Stomach (tissue), 9 donors: ENCODE data around the gene ARL4A. TPM values are rescaled to one million over a fixed set of nuclear protein-coding genes. Genes with fewer than 3 reads are reported as not detected.

Experiments used
- DNase-seq, 2 donors: peaks; one replicate each; pipeline versions ENCODE4 v3.0.0 to v3.0.0-alpha.2; 2013 to 2019
- H3K27ac ChIP-seq, 5 donors: fragments of 200-600 bp in 4 of 5; sonication (generic) in 4 of 5; one replicate each; pipeline ENCODE4 v1.5.1; 2013 to 2019; ENCODE audit warnings: mild to moderate bottlenecking in 1 of 5, moderate library complexity in 1 of 5
- H3K27me3 ChIP-seq, 3 donors: fragments of 200-600 bp; sonication (generic); one replicate each; pipeline ENCODE4 v1.5.1; 2017 to 2019; ENCODE audit warnings: mixed run types in 1 of 3
- H3K36me3 ChIP-seq, 4 donors: fragments of 200-600 bp; sonication (generic); 1 replicate in 3 of 4; 2 replicates in 1 of 4; pipeline ENCODE4 v1.5.1; 2016 to 2019
- H3K4me1 ChIP-seq, 4 donors: fragments of 200-600 bp; sonication (generic); one replicate each; pipeline ENCODE4 v1.5.1; 2016 to 2019
- H3K4me3 ChIP-seq, 4 donors: fragments of 200-600 bp; sonication (generic) in 3 of 4; one replicate each; pipeline ENCODE4 v1.5.1; 2016 to 2019; ENCODE audit warnings: mild to moderate bottlenecking in 1 of 4
- H3K9me3 ChIP-seq, 4 donors: fragments of 200-600 bp; sonication (generic); one replicate each; pipeline ENCODE4 v1.5.1; 2016 to 2019
- CTCF ChIP-seq, 7 experiments: fragments of 450-650 bp in 4 of 7; fragments of 200-600 bp in 3 of 7; sonication (generic) in 3 of 7; IDR thresholded peaks; one replicate each; pipeline ENCODE4 v1.5.1; 2016 to 2019; ENCODE audit warnings: antibody characterized with exemption in 7 of 7, control low read depth in 2 of 7, mild to moderate bottlenecking in 1 of 7
- EP300 ChIP-seq: sonication (generic); formaldehyde crosslinking; IDR thresholded peaks from one replicate; pipeline ENCODE4 v1.6.1; 2017; ENCODE audit warnings: antibody characterized with exemption
- POLR2A ChIP-seq, 4 donors: fragments of 450-650 bp; IDR thresholded peaks; one replicate each; pipeline ENCODE4 v1.6.1; 2016; ENCODE audit warnings: antibody characterized with exemption in 4 of 4, control low read depth in 2 of 4, mild to moderate bottlenecking in 1 of 4, moderate library complexity in 1 of 4
- POLR2AphosphoS5 ChIP-seq, 3 donors: sonication (generic); formaldehyde crosslinking; IDR thresholded peaks; one replicate each; pipeline ENCODE4 v1.6.1; 2016; ENCODE audit warnings: antibody characterized with exemption in 3 of 3
- whole genome bisulfite sequencing, 5 donors: extraction: QIAGEN DNeasy Blood & Tissue Kit in 3 of 5; methylation state at CpG; one replicate each; pipeline versions ENCODE4 v1.1.5 to v1.1.7; 2013 to 2018; 5-methylcytosine and 5-hydroxymethylcytosine counted together
- intact Hi-C: fragments of 100-400 bp; cut with DNase I; formaldehyde crosslinking; loops from one replicate; pipeline ENCODE4 v1.15.1; 2023; ENCODE audit warnings: low total_unique reads
- polyA plus RNA-seq, 3 donors: library from polyadenylated mRNA; stranded (reverse); fragments of 200-250 nt; gene quantifications; one replicate each; pipeline ENCODE4 v1.2.3, GENCODE V29; 2013
- total RNA-seq, 5 donors: library from RNA; depleted of rRNA; stranded (reverse); fragments of >200 nt; gene quantifications; one replicate each; pipeline versions ENCODE4 v1.1.0 to v1.2.3, GENCODE V29; 2014 to 2016
- donor health status: healthy with polysubstance abuse.
- donor health status: Bipolar disorder and iron deficiency.
- donor health status: healthy.

ARL4A gene
- total and polyA plus RNA-seq, 8 donors = 1.2 to 55.4 (median 27.7) TPM

DNA sequence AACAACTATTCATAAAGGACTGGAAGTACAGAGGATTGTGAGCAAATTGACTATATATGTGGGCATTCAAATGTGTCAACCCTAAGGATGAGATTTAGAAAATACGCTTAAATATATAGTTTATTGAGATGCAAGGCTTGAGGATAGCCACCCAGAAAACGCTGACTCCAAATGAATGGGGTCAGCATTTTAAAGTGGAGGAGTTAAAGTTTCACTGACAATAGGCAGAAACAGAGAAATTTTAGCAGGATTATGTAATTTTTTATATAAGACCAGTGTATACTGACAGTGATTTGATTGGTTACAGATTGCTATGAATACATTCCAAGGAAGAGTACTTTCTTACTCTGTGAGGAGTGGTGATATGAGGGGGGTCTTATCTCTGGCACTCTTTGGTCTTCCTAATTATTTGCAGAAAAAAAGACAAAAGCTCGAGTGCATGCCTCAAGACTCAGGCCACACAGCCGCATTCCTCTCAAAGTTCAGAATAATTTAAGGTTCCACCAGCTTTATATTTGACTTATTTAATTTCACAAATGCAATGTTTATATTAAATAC lies 38.6 kb upstream of the ARL4A start:
- DNase-seq = no peak
- Histone ChIP-seq H3K4me1 (peaks cover 0 to 30% (median 9%) of the 10 kb centered on the region in 4 donors), H3K27me3 (no peaks in the 10 kb centered on the region), H3K27ac (peak overlapping the region in 1 of 5 donors; percentile 71), H3K36me3 (no peaks in the 10 kb centered on the region), H3K4me3 (no peak overlapping the region), H3K9me3 (no peaks in the 10 kb centered on the region)
- intact Hi-C loops = no loop called here
- WGBS, 5 donors = 58 to 77% (median 67%) methylated on average over 4 of the region's 4 CpGs
- TF ChIP-seq EP300 (no peak), CTCF (IDR thresholded peaks at IDR 0.05) (no peak), POLR2A (IDR thresholded peaks at IDR 0.05) (no peak), POLR2AphosphoS5 (IDR thresholded peaks at IDR 0.05) (no peak)

DNA sequence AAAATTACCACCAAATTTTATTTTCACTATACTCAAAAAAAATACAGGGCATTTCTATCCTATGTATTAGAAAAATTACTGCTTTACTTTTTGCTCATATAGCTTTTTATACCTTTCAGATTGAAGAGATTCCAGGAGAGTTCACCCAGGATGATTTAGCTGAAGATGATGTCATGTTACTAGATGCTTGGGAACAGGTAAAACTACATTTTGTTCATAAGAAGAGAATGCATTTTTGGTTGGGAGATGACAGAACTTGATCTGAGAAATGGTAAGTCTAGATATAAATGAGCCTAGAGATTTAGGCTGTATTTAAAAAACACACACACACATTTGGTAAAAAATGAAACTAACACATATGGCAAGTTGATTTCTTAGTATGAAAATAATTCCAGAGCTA lies 38.1 kb upstream of the ARL4A start:
- peak overlapping the region in 3 of 5 donors; percentile 10 to 71 (median 35) for H3K27ac ChIP-seq
- H3K4me1 ChIP-seq = peaks cover 0 to 30% (median 9%) of the 10 kb centered on the region in 4 donors
- no peak overlapping the region for H3K4me3 ChIP-seq
- no peak for DNase-seq
- TF ChIP-seq POLR2AphosphoS5 (IDR thresholded peaks at IDR 0.05) (no peak), CTCF (IDR thresholded peaks at IDR 0.05) (no peak), EP300 (no peak)
- H3K27me3 ChIP-seq = no peaks in the 10 kb centered on the region
- no peaks in the 10 kb centered on the region for H3K36me3 ChIP-seq
- intact Hi-C loops = no loop called here
- H3K9me3 ChIP-seq = no peaks in the 10 kb centered on the region

DNA sequence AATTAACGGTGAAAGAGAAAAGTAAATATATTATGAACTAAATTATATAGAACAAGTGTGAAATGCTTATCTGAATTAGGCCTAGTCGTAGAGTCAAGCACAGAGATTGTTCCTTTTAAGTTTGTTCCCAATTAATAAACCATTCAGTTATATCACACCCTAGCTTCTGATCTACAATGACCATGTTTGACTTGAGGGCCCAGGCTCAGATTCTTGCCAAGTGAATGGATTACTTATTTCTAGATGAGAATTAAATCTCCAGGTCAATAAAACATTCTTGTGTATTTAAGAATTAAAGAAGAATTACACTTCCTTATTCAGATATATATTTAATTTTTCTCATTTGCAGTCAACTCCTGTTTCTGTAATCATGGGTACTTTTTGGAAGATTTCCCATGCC lies 37.4 kb upstream of the ARL4A start:
- 28 to 50% (median 41%) methylated on average over 2 of the region's 2 CpGs for WGBS, 5 donors
- Histone ChIP-seq H3K9me3 (no peaks in the 10 kb centered on the region), H3K27ac (peak overlapping the region in 3 of 5 donors; percentile 10 to 71 (median 66)), H3K4me3 (no peak overlapping the region), H3K4me1 (peaks cover 0 to 30% (median 9%) of the 10 kb centered on the region in 4 donors), H3K36me3 (no peaks in the 10 kb centered on the region), H3K27me3 (no peaks in the 10 kb centered on the region)
- TF ChIP-seq POLR2AphosphoS5 (IDR thresholded peaks at IDR 0.05) (peak in 1 of 3 donors; percentile 21), CTCF (IDR thresholded peaks at IDR 0.05) (no peak), EP300 (no peak), POLR2A (IDR thresholded peaks at IDR 0.05) (no peak)
- DNase-seq = peak; percentile 23 to 38
- intact Hi-C loops = no loop called here

DNA sequence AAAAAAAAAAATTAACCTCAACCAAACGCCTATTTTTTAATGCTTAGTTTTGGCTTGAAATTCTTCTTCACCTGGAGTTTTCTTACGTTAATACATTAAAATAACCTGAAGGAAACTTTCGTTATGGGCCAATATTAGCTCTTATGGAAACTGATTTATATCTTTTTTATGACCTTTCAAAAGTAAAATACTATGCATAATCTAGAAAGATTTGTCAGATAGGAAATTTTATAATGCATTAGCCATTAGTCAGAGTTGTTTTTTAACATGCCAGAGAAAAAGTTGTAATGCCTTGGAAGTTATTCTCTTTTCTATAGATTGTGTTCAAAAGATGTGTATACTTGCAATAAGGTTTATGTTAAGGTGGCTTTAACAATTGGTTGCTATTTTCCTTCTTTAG lies 34.3 kb upstream of the ARL4A start:
- no peak overlapping the region for H3K4me3 ChIP-seq
- peaks cover 0 to 23% (median 6%) of the 10 kb centered on the region in 4 donors for H3K4me1 ChIP-seq
- DNase-seq = no peak
- H3K27ac ChIP-seq = no peak overlapping the region
- H3K9me3 ChIP-seq = no peaks in the 10 kb centered on the region
- intact Hi-C loops = no loop called here
- no peaks in the 10 kb centered on the region for H3K36me3 ChIP-seq
- WGBS, 5 donors = 72 to 88% (median 82%) methylated on average over 3 of the region's 3 CpGs
- TF ChIP-seq POLR2AphosphoS5 (IDR thresholded peaks at IDR 0.05) (no peak), CTCF (IDR thresholded peaks at IDR 0.05) (no peak), EP300 (no peak), POLR2A (IDR thresholded peaks at IDR 0.05) (no peak)
- no peaks in the 10 kb centered on the region for H3K27me3 ChIP-seq
